HG02798 (cell line): ENCODE measurements around the gene KXD1.
A peak's percentile ranks its signal among the peaks of the same experiment; 100 is the strongest.
"Not testable (repeated sequence)": the region's sequence is repeated elsewhere in the genome, so short reads cannot be mapped to it uniquely, and the experiment has no call there.

Source experiments
- ATAC-seq: cut with Tn5 transposase; IDR thresholded peaks from one replicate; pipeline ENCODE4 v1.9.1; 2021; ENCODE audit warnings: mild to moderate bottlenecking; ENCODE audit not compliant: unreplicated experiment, poor library complexity

KXD1 gene

GRCh38 chr19:18571564-18572344 is 14.1 kb downstream of the KXD1 start, which contains the start of gene UBA52:
Gene UBA52, plus strand, starts transcription at chr19:18571857. Its CDS starts 1,444 bp downstream, at chr19:18573301.
- ATAC-seq, result peak; percentile 96

GRCh38 chr19:18574691-18575291 is 17.1 kb downstream of the KXD1 start:
- ATAC-seq, result no peak

DNA sequence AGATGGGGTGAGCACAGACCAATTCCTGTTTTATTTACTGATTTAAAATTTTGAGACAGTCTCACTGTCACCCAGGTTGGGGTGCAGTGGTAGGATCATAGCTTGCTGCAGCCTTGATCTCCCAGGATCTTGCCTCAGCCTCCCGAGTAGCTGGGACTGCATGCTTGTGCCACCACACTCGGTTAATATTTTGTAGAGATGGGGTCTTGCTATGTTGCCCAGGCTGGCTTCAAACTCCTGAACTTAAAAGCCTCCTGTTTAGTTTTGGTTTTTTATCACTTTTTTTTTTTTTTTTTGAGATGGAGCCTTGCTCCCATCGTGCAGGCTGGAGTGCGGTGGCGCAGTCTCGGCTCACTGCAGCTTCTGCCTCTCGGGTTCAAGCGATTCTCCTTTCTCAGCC is 18.7 kb downstream of the KXD1 start:
- ATAC-seq, result no peak

DNA sequence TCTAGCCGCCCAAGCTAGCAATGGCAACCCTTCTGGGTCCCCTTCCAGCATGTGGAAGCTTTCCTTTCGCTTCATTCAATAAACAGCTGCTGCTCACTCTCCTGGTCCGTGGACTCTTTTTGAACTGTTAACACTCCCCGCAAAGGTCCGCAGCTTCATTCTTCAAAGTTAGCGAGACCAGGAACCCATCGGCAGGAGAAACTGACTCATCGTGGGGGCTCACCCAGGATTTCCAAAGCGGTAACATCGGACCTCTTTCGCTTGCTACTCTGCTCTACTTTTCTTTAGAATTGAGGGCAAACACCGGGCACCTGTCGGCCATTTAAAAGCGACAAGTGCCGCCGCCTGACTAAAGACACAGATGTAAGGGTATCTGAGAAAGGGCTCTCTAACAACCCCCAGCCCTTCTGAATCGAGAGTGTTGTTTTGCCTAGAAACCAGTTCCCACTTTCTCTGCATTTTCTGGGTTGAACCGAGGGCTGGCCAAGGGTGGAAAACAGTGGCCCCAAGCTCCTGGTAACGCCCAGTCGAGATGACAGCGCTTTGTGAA is 19.8 kb downstream of the KXD1 start:
- no peak for ATAC-seq

DNA sequence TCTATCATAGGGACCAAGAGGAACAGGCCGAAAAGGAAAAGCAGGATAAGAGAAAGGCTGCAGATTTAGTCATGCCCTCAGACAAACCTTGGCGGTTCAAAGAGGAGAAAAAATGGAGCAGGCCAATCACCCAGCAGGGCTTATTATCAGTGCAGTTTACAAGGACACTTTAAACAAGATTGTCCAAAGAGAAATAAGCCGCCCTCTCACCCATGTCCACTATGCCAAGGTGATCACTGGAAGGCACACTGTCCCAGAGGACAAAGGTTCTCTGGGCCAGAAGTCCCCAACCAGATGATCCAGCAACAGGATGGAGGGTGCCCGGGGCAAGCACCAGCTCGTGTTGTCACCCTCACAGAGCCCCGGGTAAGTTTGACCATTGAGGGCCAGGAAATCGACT is 22.6 kb downstream of the KXD1 start:
- ATAC-seq, result no peak

DNA sequence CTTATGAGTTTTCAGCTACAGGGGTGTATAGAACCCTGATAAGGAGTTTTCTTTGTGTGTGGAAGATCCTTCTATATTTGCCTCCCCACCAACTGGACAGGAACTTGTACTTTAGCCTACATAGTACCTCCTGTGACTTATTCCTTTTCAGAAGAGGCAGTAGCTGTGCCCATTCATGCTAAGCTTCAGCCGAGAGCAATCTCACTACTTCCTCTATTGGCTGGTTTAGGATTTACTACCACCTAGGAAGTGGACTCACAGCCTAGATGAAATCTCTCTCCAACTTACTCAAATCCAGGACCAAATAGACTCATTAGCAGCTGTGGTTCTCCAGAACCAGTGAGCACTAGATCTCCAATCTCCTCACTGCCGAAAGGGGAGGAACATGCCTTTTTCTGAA is 28.6 kb downstream of the KXD1 start:
- ATAC-seq, result no peak

DNA sequence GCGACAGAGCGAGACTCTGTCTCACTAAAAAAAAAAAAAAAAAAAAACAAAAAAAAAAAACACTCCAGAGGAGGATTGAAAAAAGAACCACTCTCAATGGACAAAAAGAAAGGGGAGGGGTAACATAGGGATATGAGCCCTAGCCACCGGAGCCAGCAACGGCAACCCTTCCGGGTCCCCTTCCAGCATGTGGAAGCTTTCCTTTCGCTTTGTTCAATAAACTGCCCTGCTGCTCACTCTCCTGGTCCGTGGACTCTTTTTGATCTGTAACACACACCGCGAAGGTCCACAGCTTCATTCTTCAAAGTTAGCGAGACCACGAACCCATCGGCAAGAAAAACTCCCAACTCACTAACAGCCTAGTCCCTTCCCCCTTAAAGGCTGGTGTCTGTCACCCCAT is 29.9 kb downstream of the KXD1 start:
- no peak for ATAC-seq

DNA sequence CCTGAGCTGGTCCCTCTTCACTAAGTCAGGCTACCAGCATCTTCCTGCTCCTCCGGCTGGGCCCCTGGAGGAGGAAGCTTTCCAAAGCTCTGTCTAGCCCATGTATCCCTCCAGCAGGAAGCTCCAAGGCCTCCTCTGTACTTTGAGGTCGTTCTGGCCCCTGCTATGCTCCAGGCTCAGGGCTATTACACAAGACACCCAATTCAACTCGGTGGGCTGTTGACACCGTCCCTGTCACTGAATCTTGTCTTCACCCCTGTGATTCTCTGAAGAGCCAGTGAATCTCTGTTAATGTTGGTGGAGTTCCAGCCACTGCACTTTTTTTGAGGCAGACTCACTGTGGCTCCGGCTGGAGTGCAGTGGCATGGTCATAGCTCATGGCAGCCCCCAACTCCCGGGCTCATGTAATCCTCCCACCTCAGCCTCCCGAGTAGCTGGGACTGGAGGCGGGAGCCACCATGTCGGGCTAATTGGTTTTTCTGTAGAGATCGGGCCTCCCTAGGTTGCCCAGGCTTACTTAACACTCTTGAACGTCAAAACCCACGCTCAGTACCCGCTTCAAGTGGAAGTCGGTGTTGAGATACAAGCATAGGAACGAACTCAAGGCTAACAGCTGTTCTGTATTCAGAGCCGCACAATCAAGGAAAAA is 30.4 kb downstream of the KXD1 start:
- no peak for ATAC-seq

GRCh38 chr19:18588611-18589379 is 31.1 kb downstream of the KXD1 start, which contains the start of gene REX1BD:
Gene REX1BD, plus strand, starts transcription at chr19:18588798. Its CDS starts 4 bp downstream, at chr19:18588802.
- ATAC-seq, result peak; percentile 85

DNA sequence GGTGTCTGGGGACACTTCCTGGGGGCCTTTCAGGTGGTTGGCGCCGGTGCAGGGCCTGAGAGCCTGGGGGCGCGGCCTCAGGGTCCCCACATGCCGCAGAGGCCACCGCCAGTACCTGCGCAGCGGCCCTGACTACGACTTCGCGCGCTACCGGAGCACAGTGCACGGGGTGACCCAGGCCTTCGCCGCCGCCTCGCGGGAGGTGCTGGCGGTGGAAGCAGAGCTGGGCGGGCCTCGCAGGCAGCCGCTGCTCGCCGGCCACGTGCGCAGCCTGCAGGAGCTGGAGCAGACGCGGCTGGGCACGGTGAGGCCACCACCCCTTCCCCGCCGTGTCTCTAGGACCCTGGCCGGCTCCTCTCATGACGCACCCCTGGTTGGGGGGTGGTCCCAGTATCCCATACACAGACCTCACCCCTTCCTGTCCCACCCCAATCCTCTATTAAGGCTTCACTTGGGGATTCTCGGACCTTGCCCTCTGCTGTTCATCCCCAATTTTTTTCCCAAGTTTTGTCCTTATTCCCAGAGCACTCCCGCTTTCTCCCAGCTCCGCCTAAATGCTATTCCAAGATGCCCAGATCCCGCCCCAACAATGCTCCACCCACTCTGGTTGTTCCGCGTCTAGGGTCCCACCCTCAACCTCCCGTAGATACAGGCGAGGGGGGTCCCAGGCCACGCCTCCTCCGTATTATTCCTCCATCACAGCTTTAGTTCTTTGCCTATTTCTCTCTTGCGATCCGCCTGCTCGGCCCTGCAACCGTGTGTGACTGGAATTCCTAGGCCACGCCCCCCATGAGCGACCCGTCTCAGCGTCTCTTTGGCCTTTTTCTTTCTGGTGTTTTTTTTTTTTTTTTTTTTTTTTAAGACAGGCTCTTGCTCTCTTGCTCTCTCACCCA is 32.0 kb downstream of the KXD1 start:
- peak; percentile 20 for ATAC-seq

GRCh38 chr19:18590273-18591272 is 32.9 kb downstream of the KXD1 start:
- no peak for ATAC-seq

DNA sequence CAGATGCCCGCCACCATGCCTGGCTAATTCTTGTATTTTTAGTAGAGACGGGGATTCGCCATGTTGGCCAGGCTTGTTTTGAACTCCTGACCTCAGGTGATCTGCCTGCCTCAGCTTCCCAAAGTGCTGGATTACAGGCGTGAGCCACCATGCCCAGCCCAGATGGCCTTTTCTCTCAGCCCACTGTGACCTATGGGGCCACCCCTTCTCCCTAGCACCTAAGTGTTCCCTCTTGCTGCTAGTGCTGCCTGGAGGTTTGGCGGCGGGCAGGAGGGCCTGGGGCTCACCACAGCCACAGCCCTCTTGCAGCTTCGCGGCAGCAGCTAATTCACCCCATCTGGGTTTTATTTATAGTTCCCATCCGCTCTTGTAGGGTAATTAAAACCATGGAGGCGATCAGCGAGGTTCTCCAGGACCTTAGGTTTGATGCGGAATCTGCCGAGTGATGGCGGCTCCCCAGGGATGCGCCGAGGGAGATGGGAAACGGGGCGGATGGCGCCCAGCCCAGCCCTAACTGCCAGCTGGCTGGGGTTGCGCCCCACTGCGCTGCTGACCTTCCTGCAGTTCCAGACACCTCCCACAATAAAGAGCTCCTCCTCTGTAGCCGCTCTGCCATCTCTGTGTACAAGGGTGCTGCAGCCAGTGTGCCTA is 34.2 kb downstream of the KXD1 start:
- no peak for ATAC-seq

GRCh38 chr19:18592732-18593131 is 35.1 kb downstream of the KXD1 start:
- ATAC-seq, result not testable (repeated sequence)

- ATAC-seq, result no peak
Observed at GRCh38 chr19:18593367-18594095, 35.9 kb downstream of the KXD1 start.

- ATAC-seq, result peak; percentile 72
Observed at GRCh38 chr19:18594096-18594823, 36.6 kb downstream of the KXD1 start.

DNA sequence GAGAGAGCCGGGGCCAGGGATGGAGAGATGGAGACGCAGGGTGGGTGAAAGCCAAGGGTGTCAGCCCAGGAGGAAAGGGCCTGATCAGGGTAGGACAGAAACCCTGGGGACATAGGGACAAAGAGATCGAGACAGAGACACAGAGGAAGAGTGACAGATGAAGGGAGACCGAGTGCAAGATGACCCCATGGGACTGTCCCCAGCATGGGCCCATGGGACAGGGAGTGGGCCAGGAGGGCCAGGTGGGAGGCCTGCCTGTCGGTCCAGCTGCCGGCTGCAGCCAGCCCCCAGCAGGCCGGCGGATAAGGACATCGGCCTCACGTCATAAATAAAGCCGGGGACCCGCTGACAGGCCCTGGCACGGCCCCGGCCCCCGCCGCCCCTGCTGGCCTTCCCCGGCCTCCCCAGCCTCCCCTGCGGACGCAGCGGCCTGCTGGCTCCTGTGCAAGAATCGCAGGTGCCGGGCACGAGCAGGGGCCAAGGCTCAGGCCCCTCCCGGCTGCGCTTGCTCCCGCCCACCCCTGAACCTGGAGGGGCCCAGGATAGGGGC is 37.2 kb downstream of the KXD1 start:
- no peak for ATAC-seq
